Effector memory CD8-positive, alpha-beta T cell (primary cell): ENCODE results near the gene KCNMA1.

Source experiments
- ATAC-seq: fragments of 150-1000 bp; cut with Tn5 transposase; replicated peaks from 2 replicates; pipeline ENCODE4 v1.10.0; 2021; ENCODE audit warnings: mild to moderate bottlenecking, moderate library complexity
- DNase-seq, 3 experiments: peaks; one replicate each; pipeline ENCODE4 v3.0.0; 2021
- H3K27ac Mint-ChIP-seq, 2 donors: one replicate each; pipeline ENCODE4 v1.8.0; 2022; ENCODE audit warnings: mild to moderate bottlenecking in 2 of 2, mixed read lengths in 2 of 2, moderate library complexity in 2 of 2
- H3K27me3 Mint-ChIP-seq, 2 donors: one replicate each; pipeline ENCODE4 v1.8.0; 2022; ENCODE audit warnings: mixed read lengths in 2 of 2
- H3K36me3 Mint-ChIP-seq: one replicate; pipeline ENCODE4 v1.8.0; 2022; ENCODE audit warnings: mild to moderate bottlenecking, moderate library complexity, mixed read lengths; ENCODE audit not compliant: insufficient read depth
- H3K4me1 Mint-ChIP-seq, 2 donors: one replicate each; pipeline ENCODE4 v1.8.0; 2022; ENCODE audit warnings: low read depth in 2 of 2, mixed read lengths in 2 of 2
- H3K4me3 Mint-ChIP-seq, 2 donors: one replicate each; pipeline ENCODE4 v1.8.0; 2022; ENCODE audit warnings: mild to moderate bottlenecking in 2 of 2, mixed read lengths in 2 of 2, moderate library complexity in 2 of 2
- H3K9me3 Mint-ChIP-seq, 2 donors: one replicate each; pipeline ENCODE4 v1.8.0; 2022; ENCODE audit warnings: mixed read lengths in 2 of 2

KCNMA1 gene

GRCh38 chr10:76866841-76867586 is 770.6 kb downstream of the KCNMA1 start:
- DNase-seq (no peak), ATAC-seq (no peak)
- no peak overlapping the region for H3K4me3 Mint-ChIP-seq
- no peak overlapping the region for H3K27ac Mint-ChIP-seq
- H3K36me3 Mint-ChIP-seq: no peaks in the 10 kb centered on the region
- H3K9me3 Mint-ChIP-seq: peaks cover 5 to 9% of the 10 kb centered on the region in 2 donors
- H3K4me1 Mint-ChIP-seq: no peaks in the 10 kb centered on the region
- no peaks in the 10 kb centered on the region for H3K27me3 Mint-ChIP-seq

GRCh38 chr10:76864922-76865321 is 772.7 kb downstream of the KCNMA1 start:
- no peaks in the 10 kb centered on the region for H3K27me3 Mint-ChIP-seq
- H3K36me3 Mint-ChIP-seq: no peaks in the 10 kb centered on the region
- no peak overlapping the region for H3K27ac Mint-ChIP-seq
- DNase-seq: no peak
- no peaks in the 10 kb centered on the region for H3K4me1 Mint-ChIP-seq
- ATAC-seq: no peak
- H3K9me3 Mint-ChIP-seq: peaks cover 0 to 3% of the 10 kb centered on the region in 2 donors
- H3K4me3 Mint-ChIP-seq: no peak overlapping the region

GRCh38 chr10:76858721-76859120 is 778.9 kb downstream of the KCNMA1 start:
- no peak overlapping the region for H3K27ac Mint-ChIP-seq
- H3K4me3 Mint-ChIP-seq: no peak overlapping the region
- H3K4me1 Mint-ChIP-seq: no peaks in the 10 kb centered on the region
- H3K27me3 Mint-ChIP-seq: no peaks in the 10 kb centered on the region
- DNase-seq (no peak), ATAC-seq (no peak)
- peaks cover 2 to 7% of the 10 kb centered on the region in 2 donors for H3K9me3 Mint-ChIP-seq
- H3K36me3 Mint-ChIP-seq: no peaks in the 10 kb centered on the region

GRCh38 chr10:76840802-76841201 is 796.8 kb downstream of the KCNMA1 start:
- Mint-ChIP-seq H3K27ac (no peak overlapping the region), H3K4me1 (no peaks in the 10 kb centered on the region), H3K9me3 (peaks cover 0 to 8% of the 10 kb centered on the region in 2 donors), H3K36me3 (no peaks in the 10 kb centered on the region), H3K4me3 (no peak overlapping the region), H3K27me3 (no peaks in the 10 kb centered on the region)
- no peak for DNase-seq
- ATAC-seq: no peak

GRCh38 chr10:76839276-76839675 is 798.3 kb downstream of the KCNMA1 start:
- peaks cover 0 to under 1% of the 10 kb centered on the region in 2 donors for H3K4me1 Mint-ChIP-seq
- no peak for ATAC-seq
- no peak overlapping the region for H3K4me3 Mint-ChIP-seq
- H3K27ac Mint-ChIP-seq: no peak overlapping the region
- H3K27me3 Mint-ChIP-seq: no peaks in the 10 kb centered on the region
- DNase-seq: no peak
- H3K36me3 Mint-ChIP-seq: no peaks in the 10 kb centered on the region
- H3K9me3 Mint-ChIP-seq: peaks cover 0 to 8% of the 10 kb centered on the region in 2 donors

GRCh38 chr10:76830218-76830617 is 807.4 kb downstream of the KCNMA1 start:
- Mint-ChIP-seq H3K27me3 (no peaks in the 10 kb centered on the region), H3K36me3 (no peaks in the 10 kb centered on the region), H3K4me1 (peaks cover 0 to 3% of the 10 kb centered on the region in 2 donors), H3K9me3 (peaks cover 5 to 9% of the 10 kb centered on the region in 2 donors), H3K4me3 (no peak overlapping the region), H3K27ac (no peak overlapping the region)
- DNase-seq (no peak), ATAC-seq (no peak)

GRCh38 chr10:76829724-76830123 is 807.9 kb downstream of the KCNMA1 start:
- peaks cover 5 to 9% of the 10 kb centered on the region in 2 donors for H3K9me3 Mint-ChIP-seq
- no peak overlapping the region for H3K4me3 Mint-ChIP-seq
- H3K36me3 Mint-ChIP-seq: no peaks in the 10 kb centered on the region
- ATAC-seq: no peak
- H3K4me1 Mint-ChIP-seq: peaks cover 0 to 3% of the 10 kb centered on the region in 2 donors
- H3K27ac Mint-ChIP-seq: no peak overlapping the region
- no peak for DNase-seq
- no peaks in the 10 kb centered on the region for H3K27me3 Mint-ChIP-seq
